H1 (cell line): ENCODE results near the gene TNC. TPM values are rescaled to one million over a fixed set of nuclear protein-coding genes. Genes with fewer than 3 reads are reported as not detected.

ENCODE experiments used
- CTCF ChIA-PET: fragments of 300-600 bp; sonication (Branson Sonifier 250); formaldehyde crosslinking; loops from one replicate; lab custom pipeline; 2021; ENCODE audit not compliant: partially characterized antibody; lab: Charles Lee
- POLR2A ChIA-PET: fragments of 300-600 bp; sonication (Branson Sonifier 250); formaldehyde crosslinking; loops from one replicate; lab custom pipeline; 2021; ENCODE audit warnings: inconsistent platforms; ENCODE audit not compliant: partially characterized antibody; lab: Charles Lee
- DNase-seq, 2 experiments: peaks; one replicate each; pipeline versions ENCODE4 v3.0.0 to v3.0.0-alpha.2; 2010 to 2022; ENCODE audit warnings: low spot score in 2 of 2, low read depth in 1 of 2, mixed read lengths in 1 of 2
- FAIRE-seq: peaks from 2 replicates; lab custom pipeline; 2011; peaks lifted over from hg19 to GRCh38; lab: Jason Lieb, UNC
- H2AFZ ChIP-seq: 2 replicates; pipeline ENCODE4 v1.8.1; 2012; ENCODE audit warnings: low read length, inconsistent platforms
- H2AK5ac ChIP-seq: 2 replicates; pipeline ENCODE4 v1.6.1; 2013; ENCODE audit warnings: low read depth, low read length
- H2BK120ac ChIP-seq: replicated peaks from 2 replicates; pipeline ENCODE3; 2013; ENCODE audit warnings: low read depth, low read length, inconsistent platforms
- H2BK12ac ChIP-seq: 2 replicates; pipeline ENCODE4 v1.6.1; 2013; ENCODE audit warnings: low read depth, low read length
- H2BK15ac ChIP-seq: 2 replicates; pipeline ENCODE4 v1.6.1; 2013; ENCODE audit warnings: low read length
- H2BK20ac ChIP-seq: 2 replicates; pipeline ENCODE4 v1.6.1; 2013; ENCODE audit warnings: low read length
- H2BK5ac ChIP-seq: 2 replicates; pipeline ENCODE4 v1.6.1; 2013; ENCODE audit warnings: low read depth, low read length
- H3K14ac ChIP-seq: 2 replicates; pipeline ENCODE4 v1.6.1; 2013; ENCODE audit warnings: inconsistent platforms; ENCODE audit not compliant: insufficient read length
- H3K18ac ChIP-seq: 2 replicates; pipeline ENCODE4 v1.6.1; 2013; ENCODE audit warnings: low read length; ENCODE audit errors: extremely low read depth
- H3K23ac ChIP-seq: 2 replicates; pipeline ENCODE4 v1.6.1; 2013; ENCODE audit warnings: inconsistent platforms; ENCODE audit not compliant: insufficient read length
- H3K23me2 ChIP-seq: 2 replicates; pipeline ENCODE4 v1.6.1; 2013; ENCODE audit warnings: low read depth, low read length
- H3K27ac ChIP-seq: 2 replicates; pipeline ENCODE4 v1.6.1; 2011; ENCODE audit warnings: low read depth, low read length, inconsistent platforms
- H3K27me3 ChIP-seq, 4 experiments: replicated peaks in 1 of 4; 1 replicate in 1 of 4; 2 replicates in 3 of 4; pipeline versions ENCODE4 v1.6.1 to v1.8.1; 2011 to 2013; ENCODE audit warnings: low read length in 3 of 4, mild to moderate bottlenecking in 3 of 4, inconsistent platforms in 2 of 4, mixed read lengths in 2 of 4, moderate library complexity in 1 of 4; ENCODE audit not compliant: control insufficient read depth in 3 of 4, insufficient read depth in 3 of 4; ENCODE audit errors: extremely low read depth in 1 of 4
- H3K36me3 ChIP-seq, 4 experiments: 2 replicates each; pipeline versions ENCODE4 v1.6.1 to v1.8.1; 2011 to 2013; ENCODE audit warnings: mild to moderate bottlenecking in 4 of 4, low read length in 3 of 4, moderate library complexity in 2 of 4, control low read depth in 1 of 4, inconsistent platforms in 1 of 4; ENCODE audit not compliant: insufficient read depth in 4 of 4, control insufficient read depth in 2 of 4
- H3K4ac ChIP-seq: replicated peaks from 2 replicates; pipeline ENCODE3; 2013; ENCODE audit warnings: low read length, low read depth, mixed read lengths, inconsistent platforms; ENCODE audit not compliant: insufficient read length
- H3K4me1 ChIP-seq, 4 experiments: replicated peaks in 1 of 4; 1 replicate in 1 of 4; 2 replicates in 3 of 4; pipeline versions ENCODE4 v1.6.1 to v1.8.1; 2011 to 2013; ENCODE audit warnings: low read length in 3 of 4, inconsistent platforms in 2 of 4, mixed read lengths in 1 of 4; ENCODE audit not compliant: insufficient read depth in 4 of 4, control insufficient read depth in 3 of 4
- H3K4me2 ChIP-seq, 2 experiments: 2 replicates each; pipeline versions ENCODE4 v1.6.1 to v1.8.1; 2011 to 2013; ENCODE audit warnings: low read depth in 2 of 2, low read length in 2 of 2, control low read depth in 1 of 2, inconsistent platforms in 1 of 2, mild to moderate bottlenecking in 1 of 2; ENCODE audit not compliant: insufficient read depth in 1 of 2
- H3K4me3 ChIP-seq, 4 experiments: fragments of 200-600, 300-600 bp in 1 of 4; sonication (generic), shearing (Covaris generic), sonication (Bioruptor Twin) in 1 of 4; 2 replicates each; pipeline versions ENCODE4 v1.5.1 to v1.8.1; 2011 to 2016; ENCODE audit warnings: low read length in 4 of 4, low read depth in 3 of 4, control low read depth in 2 of 4, inconsistent platforms in 2 of 4, mild to moderate bottlenecking in 2 of 4, mixed read lengths in 1 of 4, moderate library complexity in 1 of 4; ENCODE audit not compliant: insufficient read depth in 2 of 4; ENCODE audit errors: extremely low read depth in 1 of 4
- H3K56ac ChIP-seq: replicated peaks from 2 replicates; pipeline ENCODE3; 2013; ENCODE audit warnings: low read depth, mild to moderate bottlenecking, mixed read lengths, low read length, inconsistent platforms; ENCODE audit not compliant: insufficient read length
- H3K79me1 ChIP-seq: 2 replicates; pipeline ENCODE4 v1.6.1; 2013; ENCODE audit warnings: low read depth, low read length, control low read depth
- H3K79me2 ChIP-seq, 2 experiments: 2 replicates each; pipeline versions ENCODE4 v1.6.1 to v1.8.1; 2012 to 2013; ENCODE audit warnings: low read length in 2 of 2, mild to moderate bottlenecking in 2 of 2, inconsistent platforms in 1 of 2; ENCODE audit not compliant: insufficient read depth in 2 of 2, control insufficient read depth in 1 of 2
- H3K9ac ChIP-seq, 4 experiments: replicated peaks in 1 of 4; 1 replicate in 1 of 4; 2 replicates in 3 of 4; pipeline versions ENCODE4 v1.6.1 to v1.8.1; 2011 to 2013; ENCODE audit warnings: low read depth in 3 of 4, low read length in 3 of 4, control low read depth in 2 of 4, mild to moderate bottlenecking in 2 of 4, moderate library complexity in 2 of 4, inconsistent platforms in 1 of 4; ENCODE audit errors: extremely low read depth in 1 of 4
- H3K9me3 ChIP-seq, 2 experiments: 2 replicates each; pipeline versions ENCODE4 v1.6.1 to v1.8.1; 2012 to 2013; ENCODE audit warnings: mild to moderate bottlenecking in 2 of 2, moderate library complexity in 2 of 2, control low read depth in 1 of 2, inconsistent platforms in 1 of 2, low read depth in 1 of 2, low read length in 1 of 2, mixed read lengths in 1 of 2; ENCODE audit not compliant: insufficient read depth in 2 of 2
- H4K20me1 ChIP-seq, 2 experiments: replicated peaks in 1 of 2; 2 replicates each; pipeline versions ENCODE3 to v1.8.1; 2011 to 2013; ENCODE audit warnings: inconsistent platforms in 2 of 2, low read length in 2 of 2, mild to moderate bottlenecking in 1 of 2; ENCODE audit not compliant: insufficient read depth in 2 of 2, control insufficient read depth in 1 of 2
- H4K5ac ChIP-seq: 2 replicates; pipeline ENCODE4 v1.6.1; 2013; ENCODE audit warnings: low read length, low read depth, mixed read lengths, inconsistent platforms; ENCODE audit not compliant: insufficient read length
- H4K8ac ChIP-seq: 2 replicates; pipeline ENCODE4 v1.8.0; 2013; ENCODE audit warnings: mild to moderate bottlenecking, moderate library complexity, low read length, inconsistent platforms; ENCODE audit not compliant: insufficient read depth; ENCODE audit errors: extremely low read depth
- H4K91ac ChIP-seq: replicated peaks from 2 replicates; pipeline ENCODE3; 2013; ENCODE audit warnings: low read length, mixed read lengths, inconsistent platforms; ENCODE audit not compliant: insufficient read length
- EP300 ChIP-seq, 2 experiments: IDR thresholded peaks; 1 replicate in 1 of 2; 2 replicates in 1 of 2; pipeline ENCODE4 v1.6.1; 2011 to 2012; ENCODE audit warnings: low read depth in 2 of 2, low read length in 2 of 2, mild to moderate bottlenecking in 2 of 2, borderline replicate concordance in 1 of 2, inconsistent platforms in 1 of 2, moderate library complexity in 1 of 2
- GABPA ChIP-seq: IDR thresholded peaks from 2 replicates; pipeline ENCODE4 v1.6.1; 2011; ENCODE audit warnings: mild to moderate bottlenecking, low read length, moderate library complexity, borderline replicate concordance; ENCODE audit not compliant: insufficient read depth
- JUND ChIP-seq: IDR thresholded peaks from 2 replicates; pipeline ENCODE4 v1.6.1; 2011; ENCODE audit warnings: mild to moderate bottlenecking, improper control_type of control experiment, low read length
- POLR2AphosphoS5 ChIP-seq: IDR thresholded peaks from 2 replicates; pipeline ENCODE4 v1.6.1; 2011; ENCODE audit warnings: low read depth, low read length
- RAD21 ChIP-seq, 2 experiments: IDR thresholded peaks in 1 of 2; conservative IDR thresholded peaks in 1 of 2; 2 replicates each; pipeline ENCODE4 v1.6.1; 2011; ENCODE audit warnings: low read depth in 2 of 2, low read length in 2 of 2, improper control_type of control experiment in 1 of 2, inconsistent platforms in 1 of 2, mild to moderate bottlenecking in 1 of 2, moderate library complexity in 1 of 2
- WGBS, 2 experiments: shearing (Covaris generic) in 1 of 2; methylation state at CpG; one replicate each; pipeline versions ENCODE4 v1.1.6 to v1.1.7; 2013 to 2015; ENCODE audit warnings: low lambda C conversion rate in 2 of 2, mixed read lengths in 2 of 2, inconsistent platforms in 1 of 2, low coverage in 1 of 2, missing lambda C conversion rate in 1 of 2; ENCODE audit not compliant: insufficient replicate concordance in 2 of 2, insufficient coverage in 1 of 2, insufficient read length in 1 of 2; ENCODE audit errors: extremely low coverage in 1 of 2, missing lambda C conversion rate in 1 of 2; 5-methylcytosine and 5-hydroxymethylcytosine counted together
- polyA plus RNA-seq, 7 experiments: library from polyadenylated mRNA; depleted of rRNA in 3 of 7; stranded (reverse) in 5 of 7; unstranded in 2 of 7; fragments of >200 nt in 5 of 7; fragments of 200-250 nt in 2 of 7; gene quantifications; 1 replicate in 5 of 7; 2 replicates in 1 of 7; 4 replicates in 1 of 7; pipeline versions ENCODE4 v1.2.1 to v1.2.3, GENCODE V29; 2011 to 2013; ENCODE audit warnings: missing spikeins in 2 of 7, mixed read lengths in 2 of 7
- total RNA-seq: library from RNA; stranded (reverse); fragmentation: NEBNext Ultra II Directional; extraction: Animal tissue kit (Norgen Biotek cat#: 25700); gene quantifications from 2 replicates; pipeline ENCODE4 v1.2.1, GENCODE V29; 2021

TNC gene
- total and polyA plus RNA-seq, 2 of the 8 experiments (the other 6 are each of a cell fraction or from before 2014, with no cell fraction given) = 6.2 to 11.4 TPM

DNA sequence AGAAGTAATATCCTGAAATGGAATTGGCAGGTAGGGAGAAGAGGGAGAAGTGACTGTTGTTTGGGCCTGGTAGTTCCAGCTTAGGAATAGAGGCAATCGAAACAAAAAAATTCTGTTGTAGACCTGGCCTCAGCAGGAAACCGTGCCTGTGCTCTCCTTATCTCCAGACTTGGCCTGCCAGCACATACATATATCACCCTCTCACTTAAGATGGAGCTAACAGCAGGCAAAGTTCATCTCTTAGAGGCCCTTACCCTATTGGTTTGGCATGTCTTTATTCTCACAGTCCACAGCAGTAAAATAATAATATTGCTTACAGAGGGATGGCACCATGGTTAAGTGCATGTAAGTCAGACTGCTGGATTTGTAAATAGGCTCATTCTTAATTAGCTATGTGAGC lies 19.6 kb upstream of the TNC start:
- H3K4me1 ChIP-seq = no peaks in the 10 kb centered on the region
- H4K8ac ChIP-seq = no peak overlapping the region
- H4K20me1 ChIP-seq = no peaks in the 10 kb centered on the region
- H3K14ac ChIP-seq = no peak overlapping the region
- WGBS, 2 experiments = 87% methylated on average over 2 of the region's 2 CpGs; no CpG with 5 or more reads in 1 of the 2 experiments
- POLR2A ChIA-PET = interaction anchor here (0.6 to 1.6 kb wide), 2 partner anchors 17 to 19 kb away, joined by 4 to 6 read pairs; no protein-coding TSS in a partner anchor
- no peak overlapping the region for H3K4me2 ChIP-seq
- H3K23ac ChIP-seq = no peak overlapping the region
- no peaks in the 10 kb centered on the region for H3K36me3 ChIP-seq
- H2BK5ac ChIP-seq = no peak overlapping the region
- H3K27me3 ChIP-seq = no peaks in the 10 kb centered on the region
- no peak overlapping the region for H2AK5ac ChIP-seq
- H3K27ac ChIP-seq = no peak overlapping the region
- no peaks in the 10 kb centered on the region for H3K9me3 ChIP-seq
- H2BK120ac ChIP-seq = no peak overlapping the region
- CTCF ChIA-PET = interaction anchor here (0.6 kb wide), 1 partner anchor 227 kb away, joined by 3 read pairs; no protein-coding TSS in a partner anchor
- FAIRE-seq (no peak), DNase-seq (no peak)
- no peak overlapping the region for H2BK12ac ChIP-seq
- no peak overlapping the region for H4K91ac ChIP-seq
- TF ChIP-seq JUND (no peak), EP300 (IDR thresholded peaks at IDR 0.05; ENCODE audit: borderline replicate concordance in 1 of 2, low read depth in 2 of 2, low read length in 2 of 2) (no peak), RAD21 (IDR thresholded peaks at IDR 0.05 in 1 of 2, conservative IDR thresholded peaks at IDR 0.05 in 1 of 2; ENCODE audit: low read depth in 2 of 2, low read length in 2 of 2) (no peak), GABPA (no peak), POLR2AphosphoS5 (no peak)
- H2AFZ ChIP-seq = no peak overlapping the region
- H2BK15ac ChIP-seq = no peak overlapping the region
- H3K4ac ChIP-seq = no peak overlapping the region
- no peak overlapping the region for H3K9ac ChIP-seq
- no peak overlapping the region for H3K18ac ChIP-seq
- no peaks in the 10 kb centered on the region for H3K79me1 ChIP-seq
- no peak overlapping the region for H2BK20ac ChIP-seq
- H3K4me3 ChIP-seq = no peak overlapping the region
- H3K23me2 ChIP-seq = no peaks in the 10 kb centered on the region; the same call in 1 of the 2 replicates
- H3K56ac ChIP-seq = no peak overlapping the region
- no peaks in the 10 kb centered on the region for H3K79me2 ChIP-seq
- H4K5ac ChIP-seq = no peak overlapping the region
